ENCODE data around the gene UCK1.
A peak's percentile ranks its signal among the peaks of the same experiment; 100 is the strongest.

The UCK1 gene

DNA sequence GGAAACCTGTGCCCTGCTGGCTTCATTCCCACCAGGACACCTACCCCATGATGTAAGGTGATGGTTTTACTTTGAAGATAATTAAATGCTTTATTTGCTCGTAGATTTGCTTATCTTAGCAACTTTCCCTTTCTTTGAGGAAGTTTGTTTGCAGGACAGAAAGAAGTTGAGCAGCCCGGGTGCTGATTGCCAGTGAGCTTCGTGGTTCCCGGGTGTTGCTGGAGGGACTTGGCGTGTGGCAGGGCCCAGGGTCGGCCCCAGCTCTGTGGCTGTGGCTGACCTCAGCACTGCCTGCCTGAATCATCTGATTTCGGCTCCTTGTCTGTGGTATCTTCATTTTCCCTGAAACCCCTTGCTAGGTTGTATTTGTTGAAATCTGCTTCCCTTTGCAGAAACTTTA lies 19.6 kb downstream of the UCK1 start:
- TF ChIP-seq, protein P1, sequence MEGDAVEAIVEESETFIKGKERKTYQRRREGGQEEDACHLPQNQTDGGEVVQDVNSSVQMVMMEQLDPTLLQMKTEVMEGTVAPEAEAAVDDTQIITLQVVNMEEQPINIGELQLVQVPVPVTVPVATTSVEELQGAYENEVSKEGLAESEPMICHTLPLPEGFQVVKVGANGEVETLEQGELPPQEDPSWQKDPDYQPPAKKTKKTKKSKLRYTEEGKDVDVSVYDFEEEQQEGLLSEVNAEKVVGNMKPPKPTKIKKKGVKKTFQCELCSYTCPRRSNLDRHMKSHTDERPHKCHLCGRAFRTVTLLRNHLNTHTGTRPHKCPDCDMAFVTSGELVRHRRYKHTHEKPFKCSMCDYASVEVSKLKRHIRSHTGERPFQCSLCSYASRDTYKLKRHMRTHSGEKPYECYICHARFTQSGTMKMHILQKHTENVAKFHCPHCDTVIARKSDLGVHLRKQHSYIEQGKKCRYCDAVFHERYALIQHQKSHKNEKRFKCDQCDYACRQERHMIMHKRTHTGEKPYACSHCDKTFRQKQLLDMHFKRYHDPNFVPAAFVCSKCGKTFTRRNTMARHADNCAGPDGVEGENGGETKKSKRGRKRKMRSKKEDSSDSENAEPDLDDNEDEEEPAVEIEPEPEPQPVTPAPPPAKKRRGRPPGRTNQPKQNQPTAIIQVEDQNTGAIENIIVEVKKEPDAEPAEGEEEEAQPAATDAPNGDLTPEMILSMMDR (conservative IDR thresholded peaks at IDR 0.05; ENCODE audit: low read length) = no peak
- no peak for DNase-seq (ENCODE audit: low read depth)

DNA sequence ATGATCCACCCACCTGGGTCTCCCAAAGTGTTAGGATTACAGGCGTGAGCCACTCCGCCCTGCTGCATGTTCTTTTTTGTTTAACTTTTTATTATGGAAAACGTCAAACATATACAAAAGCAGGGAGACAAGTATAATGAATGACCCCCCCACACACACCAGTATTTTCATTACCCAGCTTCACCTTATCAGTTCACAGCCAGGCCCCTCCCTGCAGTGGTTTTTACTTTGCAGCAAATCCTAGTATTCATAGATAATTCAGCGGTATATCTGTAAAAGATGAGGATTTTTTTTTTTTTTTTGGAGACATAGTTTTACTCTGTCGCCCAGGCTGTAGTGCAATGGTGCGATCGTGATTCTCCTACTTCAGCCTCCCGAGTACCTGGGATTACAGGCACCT lies 26.1 kb downstream of the UCK1 start:
- TF ChIP-seq, protein P1 (conservative IDR thresholded peaks at IDR 0.05; ENCODE audit: low read length) = no peak

More for the DNA sequence above, 19.6 kb downstream of the UCK1 start:
- H3K4me3 ChIP-seq (ENCODE audit: low read length) = no peak overlapping the region

DNA sequence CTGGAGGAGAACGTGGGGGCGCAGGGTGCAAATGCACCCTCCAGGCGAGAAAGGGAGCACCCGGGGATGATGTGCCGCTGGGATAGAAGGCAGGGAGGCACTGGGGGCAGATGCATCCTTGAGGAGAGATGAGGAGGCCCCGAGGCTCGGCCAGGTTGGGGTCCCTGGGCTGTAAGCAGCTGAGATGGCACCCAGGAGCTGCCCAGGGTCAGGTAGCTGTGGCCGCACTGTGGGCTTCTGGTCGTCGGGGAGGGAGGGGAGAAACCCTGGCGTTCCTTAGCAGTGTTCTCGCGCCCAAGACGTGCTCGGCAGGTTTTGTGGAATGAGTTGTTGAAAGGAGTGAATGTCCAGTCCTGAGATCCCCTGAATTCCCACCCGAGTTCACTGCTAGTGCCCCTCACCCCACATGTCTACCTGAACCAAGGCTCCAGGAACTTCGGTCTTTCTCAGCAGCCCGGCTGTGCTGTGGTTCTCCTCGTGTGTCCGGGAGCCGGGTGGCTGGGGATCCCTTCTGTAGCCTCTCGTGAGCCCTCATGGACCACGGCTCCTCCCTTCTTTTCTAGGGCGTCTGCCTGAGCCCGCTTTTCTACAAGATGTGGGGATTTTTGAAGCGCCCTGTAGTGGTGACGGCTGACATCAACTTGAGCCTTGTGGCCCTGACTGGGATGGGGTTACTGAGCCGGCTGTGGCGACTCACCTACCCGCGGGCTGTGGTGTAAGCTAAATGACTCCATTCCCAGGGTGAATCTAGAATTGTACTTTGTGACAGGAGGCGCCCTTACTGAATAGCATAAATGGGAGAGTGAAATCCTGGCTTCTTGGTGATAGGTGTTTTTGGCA lies 27.2 kb downstream of the UCK1 start:
- H3K4me3 ChIP-seq (ENCODE audit: low read length) = peak overlapping the region; percentile 85
- peak; percentile 35 for DNase-seq (ENCODE audit: low read depth)
- TF ChIP-seq, protein P1 (conservative IDR thresholded peaks at IDR 0.05; ENCODE audit: low read length) = 0 out of 2 replicates have a peak, but pooled peaks have one; percentile 7

More for the DNA sequence above, 26.1 kb downstream of the UCK1 start:
- H3K4me3 ChIP-seq (ENCODE audit: low read length) = no peak overlapping the region
- DNase-seq (ENCODE audit: low read depth) = no peak

DNA sequence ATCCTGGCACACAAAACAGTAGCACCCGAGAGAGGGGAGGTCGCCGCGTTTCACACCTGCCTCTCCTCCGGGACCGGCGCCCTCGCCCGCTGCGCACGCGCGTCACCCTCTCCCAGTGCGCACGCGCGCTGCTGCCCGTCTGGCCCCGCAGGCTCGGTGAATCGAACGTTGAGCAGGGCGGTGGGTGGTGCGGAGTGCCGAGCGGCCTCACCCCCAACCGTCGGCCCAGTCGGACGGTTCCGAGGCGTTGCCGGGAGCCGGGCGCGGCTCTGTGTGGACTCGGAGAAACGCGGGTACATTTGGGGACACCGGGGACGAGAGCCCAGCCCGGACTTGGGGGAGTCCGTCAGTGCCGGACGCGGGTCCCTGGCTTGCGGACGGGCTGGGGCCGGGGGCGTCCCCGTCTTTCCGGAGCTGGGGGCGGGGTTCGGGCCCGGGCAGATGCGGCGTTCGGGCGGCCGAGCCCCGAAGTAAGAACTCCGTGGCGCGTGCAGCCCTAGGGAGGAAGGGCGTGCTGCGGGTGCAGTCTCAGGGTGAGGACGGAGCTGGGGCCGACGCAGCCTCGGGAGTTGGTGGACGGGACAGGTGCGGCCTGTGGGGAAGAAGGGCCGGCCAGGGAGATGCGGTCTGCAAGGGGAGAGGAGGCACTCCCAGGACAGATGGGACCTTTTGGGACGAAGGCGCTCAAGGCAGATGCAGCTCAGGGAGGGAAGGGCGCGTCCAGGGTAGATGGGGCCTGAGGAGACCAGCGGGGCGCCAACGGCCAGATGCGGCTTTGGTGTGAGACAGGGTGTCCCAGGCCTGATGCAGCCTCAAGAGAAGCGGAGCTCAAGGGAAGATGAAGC lies 28.1 kb downstream of the UCK1 start, which contains the start of gene POMT1:
TSS of gene POMT1 (plus strand) at position 138 of the 845 bp plus-strand sequence. CDS start 1,301 bp downstream, outside the sequence.
- DNase-seq (ENCODE audit: low read depth) = peak; percentile 74
- TF ChIP-seq, protein P1 (conservative IDR thresholded peaks at IDR 0.05; ENCODE audit: low read length) = no peak
- peak within 1 kb of the TSS; percentile 85 for H3K4me3 ChIP-seq (ENCODE audit: low read length)

DNA sequence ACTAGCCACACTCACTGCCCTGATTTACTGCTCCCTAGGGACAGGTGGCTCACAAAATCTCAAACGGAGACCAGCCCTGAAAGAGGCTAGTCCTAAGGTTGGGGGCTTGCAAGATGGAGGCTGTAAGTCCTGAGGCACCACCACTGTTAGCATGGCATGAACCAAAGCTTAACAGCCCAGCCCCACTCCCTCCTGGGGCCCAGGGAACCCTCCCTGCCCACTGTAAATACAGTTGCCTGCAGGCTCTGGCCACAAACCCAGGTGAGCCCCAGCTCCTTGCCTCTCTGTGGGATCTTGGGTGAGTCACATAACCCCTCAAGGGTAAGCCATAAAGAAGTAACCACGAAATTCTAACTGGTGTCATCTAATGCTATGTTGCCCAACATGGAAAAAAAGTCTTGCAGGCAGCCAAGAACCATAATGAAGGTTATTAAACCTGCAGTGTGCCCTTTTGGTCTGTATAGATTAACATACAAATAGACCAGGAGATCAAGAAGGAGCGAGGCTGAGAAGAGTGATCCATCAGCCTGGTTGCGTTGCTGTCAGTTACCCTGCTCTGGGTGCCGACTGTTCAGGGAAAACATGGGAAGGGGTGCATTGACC lies 30.0 kb downstream of the UCK1 start:
- H3K4me3 ChIP-seq (ENCODE audit: low read length) = no peak overlapping the region
- DNase-seq (ENCODE audit: low read depth) = peak; percentile 70
- TF ChIP-seq, protein P1 (conservative IDR thresholded peaks at IDR 0.05; ENCODE audit: low read length) = no peak

DNA sequence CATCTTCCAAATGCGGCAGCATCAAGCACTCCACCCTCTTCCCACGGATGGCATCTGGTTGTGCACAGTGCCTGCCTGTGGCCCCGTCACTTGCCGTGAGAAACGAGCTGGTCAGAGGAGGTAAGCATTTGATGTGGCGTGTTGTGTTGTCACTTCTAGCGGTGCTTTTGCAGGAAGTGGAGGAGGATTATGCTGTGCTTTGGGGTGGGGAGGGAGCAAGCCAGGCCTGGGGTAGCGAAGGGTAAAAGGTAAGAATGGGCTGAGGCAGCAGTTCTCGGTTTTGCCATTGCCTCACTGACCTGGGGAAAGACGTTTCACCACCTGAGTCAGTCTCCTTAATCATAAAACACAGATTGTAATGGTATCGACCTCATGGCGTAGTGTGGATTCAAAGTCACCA lies 30.7 kb downstream of the UCK1 start:
- H3K4me3 ChIP-seq (ENCODE audit: low read length) = no peak overlapping the region
- no peak for DNase-seq (ENCODE audit: low read depth)
- TF ChIP-seq, protein P1 (conservative IDR thresholded peaks at IDR 0.05; ENCODE audit: low read length) = no peak
